Mammary epithelial cell (primary cell): ENCODE measurements around the gene MGAT5.

Experiments
- CTCF ChIP-seq, 2 donors: IDR thresholded peaks in 1 of 2; conservative IDR thresholded peaks in 1 of 2; 2 replicates each; pipeline ENCODE4 v1.5.1; 2011 to 2012; ENCODE audit warnings: inconsistent platforms in 2 of 2, low read length in 2 of 2, mild to moderate bottlenecking in 2 of 2, control low read depth in 1 of 2, low read depth in 1 of 2; ENCODE audit not compliant: insufficient read depth in 1 of 2; ENCODE audit errors: extremely low read depth in 1 of 2
- EZH2 ChIP-seq: IDR thresholded peaks from 2 replicates; pipeline ENCODE4 v1.6.1; 2012; ENCODE audit warnings: low read length, inconsistent platforms, borderline replicate concordance

GRCh38 chr2:134500211-134500935, 246.5 kb downstream of the MGAT5 start:
- no peak for TF ChIP-seq CTCF (conservative IDR thresholded peaks at IDR 0.05 in 1 of 2, IDR thresholded peaks at IDR 0.05 in 1 of 2; ENCODE audit: extremely low read depth in 1 of 2, insufficient read depth in 1 of 2, low read depth in 1 of 2, low read length in 2 of 2)
- TF ChIP-seq EZH2, result no peak
